GM21447 (cell line): ENCODE data around the gene CTH.
"Not testable (repeated sequence)": the region's sequence is repeated elsewhere in the genome, so short reads cannot be mapped to it uniquely, and the experiment has no call there.

Experiments used
- ATAC-seq: cut with Tn5 transposase; IDR thresholded peaks from one replicate; pipeline ENCODE4 v1.9.1; 2021; ENCODE audit not compliant: unreplicated experiment

CTH gene

DNA sequence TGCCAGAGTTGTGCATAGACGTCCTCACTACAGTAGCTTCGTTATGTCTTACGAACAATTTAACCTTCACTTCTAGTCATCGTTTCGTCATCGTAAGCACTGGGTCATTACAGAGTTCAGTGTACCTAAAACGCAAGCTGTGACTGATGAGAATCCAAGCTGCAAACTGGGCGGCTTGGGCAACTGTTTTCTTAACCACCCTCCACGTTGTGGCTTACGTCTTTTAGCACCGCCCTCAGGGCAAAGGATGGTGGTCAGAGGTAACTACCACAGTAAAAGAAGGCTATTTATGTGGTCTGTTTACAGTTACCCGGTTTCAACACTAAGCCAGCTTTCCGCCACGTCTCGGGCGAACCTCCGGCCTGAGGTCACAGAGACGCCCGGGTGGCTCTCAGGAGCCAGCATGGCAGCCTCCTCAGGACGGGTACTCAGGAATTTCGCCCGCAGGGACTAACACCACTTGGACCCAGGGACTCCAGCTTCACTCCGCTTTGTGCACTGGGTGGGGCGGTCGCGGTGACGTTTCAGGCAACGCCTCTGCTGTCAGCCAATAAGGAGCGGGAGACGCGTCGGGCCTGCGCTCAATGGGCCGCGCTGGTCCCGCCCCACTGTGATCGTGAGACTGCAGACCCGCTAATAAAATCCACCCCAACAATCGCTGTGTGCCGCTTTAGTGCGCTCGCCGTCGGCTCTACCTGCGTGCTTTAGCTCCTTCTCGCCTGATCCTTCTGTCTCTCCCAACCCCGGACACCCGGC lies at the start of gene CTH:
Gene CTH, plus strand, starts transcription at position 665 of the 756 bp plus-strand sequence. CDS start 148 bp downstream, outside the sequence.
- ATAC-seq, result peak; percentile 97

DNA sequence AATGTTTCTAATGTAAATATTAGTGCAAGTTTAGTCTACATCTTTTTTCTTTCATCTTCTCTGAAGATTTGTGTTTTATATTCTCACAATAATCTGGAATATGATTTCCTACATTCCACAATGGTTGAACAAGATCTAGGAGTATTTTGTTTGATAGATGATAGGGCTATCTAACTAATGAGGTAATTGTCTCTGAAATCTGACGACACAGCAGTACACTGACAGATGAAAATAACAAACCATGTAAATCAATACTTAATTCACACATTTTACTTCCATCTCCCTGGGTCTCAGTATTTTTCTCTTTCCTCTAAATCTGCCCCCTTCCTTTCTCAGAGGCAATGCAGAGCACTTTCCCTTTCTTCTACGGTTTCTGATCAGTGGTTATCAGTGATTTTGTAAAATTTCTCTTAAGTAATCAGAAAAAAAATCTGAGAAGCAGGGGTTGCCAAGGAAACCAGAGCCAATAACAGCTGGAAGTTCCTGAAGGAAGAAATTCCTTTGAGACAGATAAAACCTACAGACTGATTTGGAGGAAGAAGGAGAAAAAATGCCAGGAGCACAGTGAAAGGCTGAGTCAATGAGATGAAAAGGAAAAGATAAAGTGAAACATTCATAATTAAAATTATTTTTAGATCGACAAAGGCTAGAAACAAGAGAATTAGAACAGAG lies 49.2 kb upstream of the CTH start:
- ATAC-seq, result no peak

DNA sequence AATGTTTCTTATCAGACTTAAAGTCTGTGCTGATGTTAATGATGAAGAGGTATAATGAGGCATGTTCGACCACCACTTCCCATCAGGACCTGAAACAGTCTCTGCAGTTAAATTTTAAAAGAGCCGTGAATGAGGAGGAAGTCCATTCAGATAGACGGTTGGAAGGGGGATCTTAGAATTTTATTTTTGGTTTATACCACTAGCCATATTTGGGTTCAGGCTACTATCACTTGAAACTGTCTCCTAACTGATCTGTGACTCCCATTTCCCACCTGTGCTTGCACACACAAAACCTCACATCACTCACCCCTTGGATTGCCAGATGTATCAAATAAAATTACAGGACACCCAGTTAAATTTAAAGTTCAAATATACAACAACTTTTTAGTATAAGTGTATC lies 46.6 kb upstream of the CTH start:
- no peak for ATAC-seq

DNA sequence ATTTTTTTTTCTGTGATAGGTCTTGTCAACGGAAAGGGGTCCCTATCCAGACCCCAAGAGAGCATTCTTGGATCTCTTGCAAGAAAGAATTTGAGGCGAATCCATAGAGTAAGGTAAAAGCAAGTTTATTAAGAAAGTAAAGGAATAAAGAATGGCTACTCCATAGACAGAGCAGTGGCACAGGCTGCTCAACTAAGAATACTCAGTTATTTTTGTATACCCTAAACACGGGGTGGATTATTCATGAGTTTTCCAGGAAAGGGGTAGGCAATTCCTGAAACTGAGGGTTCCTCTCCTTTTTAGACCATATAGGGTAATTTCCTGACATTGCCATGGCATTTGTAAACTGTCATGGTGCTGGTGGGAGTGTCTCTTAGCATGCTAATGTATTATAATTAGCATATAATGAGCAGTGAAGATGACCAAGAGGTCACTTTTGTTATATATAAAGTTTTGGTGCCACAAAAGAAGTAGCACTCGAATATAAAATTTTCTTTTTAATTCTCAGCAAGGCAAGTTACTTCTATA lies 44.6 kb upstream of the CTH start:
- not testable (repeated sequence) for ATAC-seq

DNA sequence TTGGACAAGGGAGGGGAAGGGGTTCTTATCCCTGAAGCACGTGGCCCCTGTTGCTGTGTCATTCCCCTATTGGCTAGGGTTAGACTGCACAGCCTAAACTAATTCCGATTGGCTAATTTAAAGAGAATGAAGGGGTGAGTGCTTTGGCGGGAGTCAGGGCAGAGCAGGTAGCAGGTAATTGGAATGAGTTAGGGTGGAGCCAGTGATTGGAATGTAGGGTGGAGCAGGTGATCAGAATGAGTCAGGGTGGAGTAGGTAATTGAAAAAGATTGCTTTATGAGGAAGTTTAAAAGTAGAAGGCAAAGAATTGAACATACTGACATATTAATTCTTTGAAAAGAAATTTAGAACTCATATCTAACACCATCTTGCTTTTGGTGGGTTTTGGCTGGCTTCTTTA lies 44.1 kb upstream of the CTH start:
- ATAC-seq, result not testable (repeated sequence)

DNA sequence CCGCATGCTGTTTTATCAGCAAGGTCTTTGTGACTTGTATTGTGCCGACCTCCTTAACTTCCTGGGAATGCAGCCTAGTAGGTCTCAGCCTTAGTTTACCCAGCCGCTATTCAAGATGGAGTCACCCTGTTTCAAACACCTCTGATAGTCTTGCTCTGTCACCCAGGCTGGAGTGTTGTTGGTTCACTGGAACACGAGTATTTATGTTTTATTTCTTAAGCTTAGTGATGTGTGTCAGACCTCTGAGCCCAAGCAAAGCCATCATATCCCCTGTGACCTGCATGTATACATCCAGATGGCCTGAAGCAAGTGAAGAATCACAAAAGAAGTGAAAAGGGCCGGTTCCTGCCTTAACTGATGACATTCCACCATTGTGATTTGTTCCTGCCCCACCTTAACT lies 43.7 kb upstream of the CTH start:
- ATAC-seq, result not testable (repeated sequence)

DNA sequence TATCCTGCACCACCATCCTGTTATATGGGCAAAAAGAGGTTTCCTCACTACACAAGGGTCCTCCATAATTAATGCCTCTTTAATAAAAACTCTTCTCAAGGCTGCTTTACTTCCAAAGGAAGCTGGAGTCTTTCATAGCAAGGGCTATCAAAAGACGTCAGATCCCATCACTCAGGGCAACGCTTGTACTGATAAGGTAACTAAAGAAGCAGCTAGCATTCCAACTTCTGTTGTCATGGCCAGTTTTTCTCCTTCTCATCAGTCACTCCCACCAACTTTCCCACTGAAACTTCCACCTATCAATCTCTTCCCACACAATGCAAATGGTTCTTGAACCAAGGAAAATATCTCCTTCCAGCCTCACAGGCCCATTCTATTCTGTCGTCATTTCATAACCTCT lies 39.5 kb upstream of the CTH start:
- ATAC-seq, result not testable (repeated sequence)

DNA sequence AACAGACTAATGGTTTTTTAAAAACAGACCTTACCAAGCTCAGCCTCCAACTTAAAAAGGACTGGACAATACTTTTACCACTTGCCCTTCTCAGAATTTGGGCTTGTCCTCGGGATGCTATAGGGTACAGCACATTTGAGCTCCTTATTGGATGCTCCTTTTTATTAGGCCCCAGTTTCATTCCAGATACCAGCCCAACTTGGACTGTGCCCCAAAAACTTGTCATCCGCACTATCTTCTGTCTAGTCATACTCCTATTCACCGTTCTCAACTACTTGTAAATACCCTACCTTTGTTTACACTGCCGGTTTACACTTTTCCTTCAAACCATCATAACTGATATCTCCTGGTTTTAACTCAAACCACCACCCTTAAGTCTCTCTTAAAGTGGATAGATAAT lies 38.6 kb upstream of the CTH start:
- ATAC-seq, result no peak

DNA sequence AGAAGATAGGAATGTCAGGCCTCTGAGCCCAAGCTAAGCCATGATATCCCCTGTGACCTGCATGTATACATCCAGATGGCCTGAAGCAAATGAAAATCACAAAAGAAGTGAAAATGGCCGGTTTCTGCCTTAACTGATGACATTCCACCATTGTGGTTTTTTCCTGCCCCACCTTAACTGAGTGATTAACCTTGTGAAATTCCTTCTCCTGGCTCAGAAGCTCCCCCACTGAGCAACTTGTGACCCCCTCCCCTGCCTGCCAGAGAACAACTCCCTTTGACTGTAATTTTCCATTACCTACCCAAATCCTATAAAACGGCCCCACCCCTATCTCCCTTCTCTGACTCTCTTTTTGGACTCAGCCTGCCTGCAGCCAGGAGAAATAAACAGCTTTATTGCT lies 37.5 kb upstream of the CTH start:
- not testable (repeated sequence) for ATAC-seq

DNA sequence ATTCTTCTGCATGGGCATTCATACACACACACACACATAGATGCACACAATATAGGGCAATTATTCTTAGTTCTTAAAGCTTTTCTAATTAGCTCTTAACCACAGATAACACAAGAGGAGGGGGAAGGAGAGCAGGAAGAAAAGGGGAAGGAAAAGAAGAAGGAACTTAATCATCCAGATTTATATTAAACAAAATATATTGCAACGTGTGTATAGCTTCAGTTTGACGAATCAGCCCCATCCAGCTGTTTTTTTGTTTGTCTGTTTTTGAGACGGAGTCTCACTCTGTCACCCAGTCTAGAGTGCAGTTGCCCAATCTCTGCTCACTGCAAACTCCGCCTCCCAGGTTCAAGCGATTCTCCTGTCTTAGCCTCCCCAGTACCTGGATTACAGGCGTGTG lies 34.9 kb upstream of the CTH start:
- ATAC-seq, result no peak

DNA sequence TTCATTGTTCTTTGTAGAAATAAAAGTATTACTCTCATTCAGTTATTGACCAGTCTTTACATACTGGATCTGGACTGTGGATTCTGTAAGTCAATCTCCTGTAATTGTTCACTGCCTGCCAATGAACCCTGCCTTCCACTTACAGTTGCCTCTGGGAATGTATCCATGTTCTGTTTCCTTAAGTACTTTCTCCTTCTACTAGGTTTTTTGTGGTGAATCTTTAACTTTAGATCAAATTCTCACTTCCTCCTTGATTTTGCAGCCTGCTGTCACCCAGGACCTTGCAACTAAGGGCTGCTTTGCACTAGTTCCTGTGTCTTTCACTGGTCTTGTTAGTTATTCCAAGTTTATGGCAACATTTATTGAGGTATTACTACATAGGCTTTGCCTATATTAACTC lies 28.4 kb upstream of the CTH start:
- peak; percentile 82 for ATAC-seq

DNA sequence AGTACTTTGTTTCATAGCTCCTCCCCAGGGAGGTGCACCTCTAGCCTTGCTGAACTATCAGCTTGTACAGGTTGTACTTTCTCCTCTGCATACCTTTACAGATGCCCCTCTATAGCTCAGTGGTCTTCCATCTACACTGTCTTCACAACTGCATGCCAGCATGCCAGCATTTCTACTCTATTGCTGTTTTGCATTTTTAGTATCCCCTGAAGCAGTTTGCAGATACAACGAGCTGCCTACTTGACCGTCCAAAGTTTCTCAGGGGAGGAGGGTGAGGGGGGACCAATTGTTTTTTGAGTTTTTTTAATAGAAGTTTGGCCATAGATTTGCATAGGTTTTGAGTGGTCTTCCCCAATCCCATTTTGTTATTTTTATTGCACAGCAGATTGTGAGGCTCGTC lies 27.6 kb upstream of the CTH start:
- no peak for ATAC-seq

DNA sequence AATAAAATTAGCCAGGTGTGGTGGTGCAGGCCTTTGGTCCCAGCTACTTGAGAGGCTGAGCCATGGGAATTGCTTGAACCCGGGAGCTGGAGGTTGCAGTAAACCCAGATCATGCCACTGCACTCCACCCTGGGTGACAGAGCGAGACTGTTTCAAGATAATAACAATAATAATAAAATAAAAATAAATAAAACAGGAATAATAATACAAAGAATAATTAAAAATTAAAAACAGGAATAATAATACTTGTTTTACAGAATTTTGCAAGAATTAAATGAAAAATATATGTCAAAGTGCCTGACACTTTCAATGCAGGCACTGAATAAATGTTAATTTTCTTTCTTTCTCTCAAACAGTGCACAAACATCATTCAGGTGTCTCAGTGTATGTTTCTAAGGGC lies 26.5 kb upstream of the CTH start:
- no peak for ATAC-seq

DNA sequence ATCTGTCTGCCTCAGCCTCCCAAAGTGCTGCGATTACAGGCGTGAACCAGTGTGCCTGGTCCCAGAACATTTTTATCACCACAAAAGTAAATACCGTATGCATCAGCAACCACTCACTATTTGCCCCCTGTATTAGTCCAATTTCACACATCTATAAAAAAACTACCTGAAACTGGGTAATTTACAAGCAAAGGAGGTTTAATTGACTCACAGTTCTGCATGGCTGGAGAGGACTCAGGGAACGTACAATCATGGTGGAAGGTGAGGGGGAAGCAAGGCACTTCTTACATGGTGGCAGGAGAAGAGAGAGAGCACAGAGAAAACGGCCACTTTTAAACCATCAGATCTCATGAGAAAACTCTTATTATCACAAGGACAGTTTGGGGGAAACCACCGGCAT lies 25.6 kb upstream of the CTH start:
- ATAC-seq, result no peak

DNA sequence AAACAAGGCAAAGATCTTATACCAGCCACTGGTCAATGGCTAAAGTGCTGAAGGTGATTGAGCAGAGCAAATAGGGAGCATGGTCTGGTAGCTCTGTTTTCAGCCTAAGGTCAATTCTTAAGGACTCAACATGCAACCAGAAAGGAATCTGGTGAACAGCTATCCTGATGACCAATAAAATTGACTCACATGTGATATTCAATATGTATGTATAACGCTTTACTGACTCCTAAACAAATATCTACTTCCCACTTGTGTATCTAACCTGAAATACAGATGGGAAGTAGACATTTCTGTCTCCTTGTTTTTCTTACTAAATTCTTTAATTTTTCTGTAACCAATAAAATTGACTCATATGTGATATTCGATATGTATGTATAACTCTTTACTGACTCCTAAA lies 24.9 kb upstream of the CTH start:
- ATAC-seq, result no peak

DNA sequence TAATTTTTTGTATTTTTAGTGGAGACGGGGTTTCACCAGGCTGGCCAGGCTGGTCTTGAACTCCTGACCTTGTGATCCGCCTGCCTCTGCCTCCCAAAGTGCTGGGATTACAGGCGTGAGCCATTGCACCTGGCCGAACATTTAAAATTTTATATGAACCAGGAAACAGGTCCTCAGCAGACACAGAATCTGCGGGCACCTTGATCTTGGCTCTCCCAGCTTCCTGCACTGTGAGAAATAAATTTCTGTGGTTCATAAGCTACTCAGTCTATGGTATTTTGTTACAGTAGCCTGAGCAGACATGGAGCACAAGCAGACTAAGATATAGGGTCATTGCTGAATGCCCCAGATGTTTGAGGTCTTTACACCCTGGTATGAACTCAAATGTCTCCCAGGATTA lies 23.6 kb upstream of the CTH start:
- no peak for ATAC-seq

DNA sequence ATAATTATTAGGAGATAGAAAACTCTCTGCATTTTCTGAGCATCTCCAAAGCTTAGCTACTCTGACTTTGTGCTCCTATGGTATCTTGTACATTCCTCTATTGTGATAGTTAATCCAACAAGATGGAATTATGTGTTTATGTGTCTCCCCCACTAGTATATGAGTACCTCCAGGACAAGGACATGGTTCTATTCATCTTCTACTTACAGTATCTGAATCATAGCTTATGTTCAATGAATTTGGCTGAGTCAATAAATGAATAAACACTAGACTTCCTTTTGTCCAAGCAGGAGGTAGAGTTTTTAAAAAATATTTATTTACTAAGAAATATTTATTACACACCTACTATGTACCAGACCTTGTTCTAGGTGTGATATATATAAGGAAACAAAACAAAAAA lies 18.4 kb upstream of the CTH start:
- no peak for ATAC-seq

DNA sequence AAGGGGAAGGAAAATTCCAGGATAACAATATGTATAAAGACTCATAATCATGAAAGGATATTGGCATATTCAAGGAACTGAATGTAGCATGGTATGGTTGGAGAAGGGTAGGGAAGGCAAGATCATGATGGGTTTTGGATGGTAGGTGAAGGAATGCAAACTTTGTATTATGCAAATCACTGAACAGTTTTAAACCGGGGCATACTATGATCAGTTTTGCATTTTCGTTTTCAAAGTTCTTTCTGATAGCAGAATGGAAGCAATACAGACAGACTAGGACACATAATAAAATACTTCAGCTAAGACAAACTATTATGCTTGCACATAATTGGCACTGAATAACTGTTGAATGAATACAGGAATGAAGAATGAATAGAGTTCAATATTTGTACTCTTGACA lies 14.5 kb upstream of the CTH start:
- ATAC-seq, result no peak

DNA sequence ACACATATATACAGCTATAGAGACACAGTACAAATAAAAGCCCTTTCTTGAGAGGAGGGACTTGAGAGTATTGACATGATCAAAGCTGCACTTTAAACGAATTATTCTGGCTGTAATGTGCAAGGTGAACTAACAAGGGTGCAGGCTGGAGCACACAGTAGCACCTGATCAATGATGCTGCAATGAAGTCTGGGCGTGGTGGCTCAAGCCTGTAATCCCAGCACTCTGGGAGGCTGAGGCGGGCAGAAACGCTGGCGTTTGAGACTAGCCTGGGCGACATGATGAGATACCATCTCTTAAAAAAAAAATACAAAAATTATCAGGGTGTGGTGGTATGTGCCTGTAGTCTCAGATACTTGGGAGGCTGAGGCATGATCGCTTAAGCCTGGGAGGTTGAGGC lies 14.1 kb upstream of the CTH start:
- ATAC-seq, result no peak

DNA sequence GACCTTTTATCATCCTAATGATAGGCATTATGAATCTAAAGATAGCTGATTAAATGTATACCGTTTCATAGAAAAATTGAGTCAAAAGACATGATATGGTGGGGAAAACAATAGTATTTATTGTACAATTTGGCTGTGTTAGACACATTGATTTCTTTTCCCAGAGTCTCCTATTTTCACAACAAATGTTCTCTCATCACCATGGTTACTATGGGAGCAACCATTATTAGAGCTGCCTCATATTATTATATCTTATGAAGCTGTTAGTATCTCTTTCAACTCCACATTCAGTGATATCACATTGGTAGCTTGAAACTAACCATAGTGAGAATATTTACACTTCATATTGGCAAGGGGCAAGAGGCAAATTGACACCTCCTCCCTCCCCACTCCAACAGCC lies 10.7 kb upstream of the CTH start:
- no peak for ATAC-seq

DNA sequence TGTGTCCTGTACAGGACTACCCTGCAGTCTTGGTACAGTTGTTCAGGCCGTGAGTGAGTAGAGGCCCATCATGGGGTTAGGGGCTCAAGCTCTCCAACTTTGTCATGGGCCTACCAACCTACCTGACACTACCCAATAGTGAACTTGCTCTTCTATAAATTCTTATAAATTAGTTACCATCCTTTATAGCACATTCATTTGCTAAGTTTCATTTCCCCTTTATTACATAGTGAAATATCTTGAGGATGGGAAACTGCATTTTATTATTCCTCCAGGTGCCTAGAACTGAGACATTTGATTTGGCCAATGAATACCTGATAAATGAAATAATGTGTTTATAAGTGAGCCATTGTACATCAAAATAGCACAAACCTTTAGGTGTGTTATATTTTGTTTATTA lies 9.1 kb upstream of the CTH start:
- ATAC-seq, result no peak

DNA sequence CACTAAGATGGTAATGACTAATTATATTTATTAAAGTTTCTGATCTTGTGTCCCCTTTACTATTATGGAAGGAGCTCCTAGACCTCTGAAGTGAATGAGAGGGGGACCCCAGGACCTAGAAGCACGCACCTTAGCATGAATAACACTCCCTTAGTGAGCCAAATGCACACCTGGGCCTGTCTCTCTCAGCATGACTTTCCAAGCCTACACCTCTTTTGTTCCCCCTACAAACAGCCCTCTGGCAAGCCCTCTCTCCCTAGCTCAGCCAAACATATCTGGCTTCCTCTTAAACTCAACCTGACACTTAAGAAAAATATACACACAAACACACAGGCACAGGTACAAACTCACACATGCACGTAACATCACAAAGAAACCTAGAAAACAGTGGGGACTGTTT lies 7.3 kb upstream of the CTH start:
- no peak for ATAC-seq
